Mesenchymal stem cell (in vitro differentiated cells and primary cell): ENCODE data around the gene FES.

ENCODE experiments used
- DNase-seq: peaks from one replicate; pipeline ENCODE4 v3.0.0-alpha.2; 2013
- H2AFZ ChIP-seq: one replicate; pipeline ENCODE4 v1.6.1; 2013; ENCODE audit warnings: low read depth, mild to moderate bottlenecking, control low read depth, inconsistent platforms, low read length, moderate library complexity
- H2AK5ac ChIP-seq: 2 replicates; pipeline ENCODE4 v1.6.1; 2013; ENCODE audit warnings: low read length, moderate library complexity, mild to moderate bottlenecking, inconsistent platforms; ENCODE audit not compliant: severe bottlenecking
- H2BK120ac ChIP-seq: one replicate; pipeline ENCODE4 v1.6.1; 2013; ENCODE audit warnings: low read depth, mild to moderate bottlenecking, inconsistent platforms, low read length, moderate library complexity
- H2BK12ac ChIP-seq, 2 experiments: one replicate each; pipeline ENCODE4 v1.6.1; 2013; ENCODE audit warnings: inconsistent platforms in 2 of 2, low read length in 2 of 2, mild to moderate bottlenecking in 2 of 2, moderate library complexity in 2 of 2, control low read depth in 1 of 2
- H2BK15ac ChIP-seq: one replicate; pipeline ENCODE4 v1.6.1; 2013; ENCODE audit warnings: mild to moderate bottlenecking, low read depth, inconsistent platforms; ENCODE audit not compliant: poor library complexity, severe bottlenecking
- H2BK5ac ChIP-seq: 2 replicates; pipeline ENCODE4 v1.6.1; 2013; ENCODE audit warnings: low read depth, mild to moderate bottlenecking, low read length, control low read depth, inconsistent platforms; ENCODE audit not compliant: poor library complexity, severe bottlenecking
- H3K14ac ChIP-seq, 2 experiments: one replicate each; pipeline ENCODE4 v1.6.1; 2013; ENCODE audit warnings: inconsistent platforms in 2 of 2, low read length in 2 of 2, control low read depth in 1 of 2, mild to moderate bottlenecking in 1 of 2, moderate library complexity in 1 of 2
- H3K18ac ChIP-seq, 2 experiments: one replicate each; pipeline ENCODE4 v1.6.1; 2013; ENCODE audit warnings: inconsistent platforms in 2 of 2, low read length in 2 of 2, control low read depth in 1 of 2, low read depth in 1 of 2, mild to moderate bottlenecking in 1 of 2
- H3K23ac ChIP-seq, 2 experiments: one replicate each; pipeline ENCODE4 v1.6.1; 2013; ENCODE audit warnings: inconsistent platforms in 2 of 2, low read length in 2 of 2, mild to moderate bottlenecking in 2 of 2, moderate library complexity in 2 of 2, control low read depth in 1 of 2
- H3K27ac ChIP-seq: 2 replicates; pipeline ENCODE4 v1.5.1; 2013; ENCODE audit warnings: mild to moderate bottlenecking, moderate library complexity, low read length, control low read depth, inconsistent platforms; ENCODE audit not compliant: poor library complexity, severe bottlenecking
- H3K27me3 ChIP-seq, 2 experiments: 2 replicates each; pipeline versions ENCODE4 v1.6.1 to v1.7.0; 2013; ENCODE audit warnings: low read length in 2 of 2, mild to moderate bottlenecking in 2 of 2, moderate library complexity in 2 of 2, control low read depth in 1 of 2, inconsistent platforms in 1 of 2; ENCODE audit not compliant: control insufficient read depth in 1 of 2, insufficient read depth in 1 of 2
- H3K36me3 ChIP-seq, 2 experiments: 2 replicates each; pipeline versions ENCODE4 v1.6.1 to v1.7.0; 2013; ENCODE audit warnings: low read length in 2 of 2, control low read depth in 1 of 2, inconsistent platforms in 1 of 2, low read depth in 1 of 2, mild to moderate bottlenecking in 1 of 2; ENCODE audit not compliant: insufficient read depth in 2 of 2, control insufficient read depth in 1 of 2
- H3K4ac ChIP-seq, 2 experiments: one replicate each; pipeline ENCODE4 v1.6.1; 2013; ENCODE audit warnings: inconsistent platforms in 2 of 2, low read length in 2 of 2, mild to moderate bottlenecking in 2 of 2, moderate library complexity in 2 of 2, control low read depth in 1 of 2, low read depth in 1 of 2
- H3K4me1 ChIP-seq: 2 replicates; pipeline ENCODE4 v1.6.1; 2013; ENCODE audit warnings: low read depth, low read length, control low read depth; ENCODE audit not compliant: control insufficient read depth, insufficient read depth
- H3K4me2 ChIP-seq: 2 replicates; pipeline ENCODE4 v1.6.1; 2013; ENCODE audit warnings: low read length, mild to moderate bottlenecking, inconsistent platforms; ENCODE audit not compliant: poor library complexity, severe bottlenecking
- H3K4me3 ChIP-seq, 2 experiments: 2 replicates each; pipeline versions ENCODE4 v1.5.1 to v1.7.0; 2013; ENCODE audit warnings: low read length in 2 of 2, mild to moderate bottlenecking in 2 of 2, control low read depth in 1 of 2, low read depth in 1 of 2; ENCODE audit not compliant: insufficient read depth in 1 of 2
- H3K79me1 ChIP-seq: replicated peaks from 2 replicates; pipeline ENCODE4 v1.6.1; 2013; ENCODE audit warnings: mild to moderate bottlenecking, control low read depth, low read length, inconsistent platforms; ENCODE audit not compliant: poor library complexity, severe bottlenecking
- H3K9ac ChIP-seq: 2 replicates; pipeline ENCODE4 v1.7.0; 2013; ENCODE audit warnings: mild to moderate bottlenecking, low read length, moderate library complexity
- H3K9me3 ChIP-seq: 2 replicates; pipeline ENCODE4 v1.7.0; 2013; ENCODE audit warnings: mild to moderate bottlenecking, low read length; ENCODE audit not compliant: control insufficient read depth
- H4K8ac ChIP-seq: one replicate; pipeline ENCODE4 v1.6.1; 2013; ENCODE audit warnings: inconsistent platforms, mild to moderate bottlenecking, low read length, moderate library complexity
- H4K91ac ChIP-seq: one replicate; pipeline ENCODE4 v1.6.1; 2013; ENCODE audit warnings: mild to moderate bottlenecking, low read length, inconsistent platforms
- WGBS: methylation state at CpG from one replicate; pipeline ENCODE4 v1.1.7; 2013; ENCODE audit warnings: mixed read lengths; 5-methylcytosine and 5-hydroxymethylcytosine counted together

FES gene

GRCh38 chr15:90905306-90906180 lies 21.2 kb downstream of the FES start:
- no peak overlapping the region for H2AK5ac ChIP-seq
- no peak overlapping the region for H2BK120ac ChIP-seq
- no peak overlapping the region for H3K4ac ChIP-seq
- H4K91ac ChIP-seq = no peak overlapping the region
- H3K27me3 ChIP-seq = no peaks in the 10 kb centered on the region
- peaks cover 7% of the 10 kb centered on the region for H3K79me1 ChIP-seq
- H3K18ac ChIP-seq = no peak overlapping the region
- no peak overlapping the region for H3K14ac ChIP-seq
- H4K8ac ChIP-seq = no peak overlapping the region
- no peak overlapping the region for H2AFZ ChIP-seq
- no peak overlapping the region for H2BK15ac ChIP-seq
- H2BK12ac ChIP-seq = no peak overlapping the region
- no peak overlapping the region for H2BK5ac ChIP-seq
- WGBS = 98% methylated on average over 28 of the region's 28 CpGs
- H3K23ac ChIP-seq = no peak overlapping the region
- peaks cover 38 to 46% of the 10 kb centered on the region in 2 experiments for H3K36me3 ChIP-seq
- peaks cover 9% of the 10 kb centered on the region for H3K4me1 ChIP-seq
- no peak overlapping the region for H3K4me3 ChIP-seq
- no peak for DNase-seq
- no peak overlapping the region for H3K4me2 ChIP-seq
- no peak overlapping the region for H3K27ac ChIP-seq
- no peak overlapping the region for H3K9ac ChIP-seq
- H3K9me3 ChIP-seq = no peaks in the 10 kb centered on the region

GRCh38 chr15:90906181-90906849 lies 22.0 kb downstream of the FES start:
- Histone ChIP-seq H3K18ac (no peak overlapping the region), H2AK5ac (no peak overlapping the region), H3K4me1 (peaks cover 9% of the 10 kb centered on the region), H3K9me3 (no peaks in the 10 kb centered on the region), H2BK15ac (no peak overlapping the region), H3K23ac (no peak overlapping the region), H3K79me1 (peaks cover 7% of the 10 kb centered on the region), H2AFZ (no peak overlapping the region), H3K14ac (no peak overlapping the region), H3K4me2 (no peak overlapping the region), H3K4me3 (no peak overlapping the region), H3K27me3 (no peaks in the 10 kb centered on the region), H2BK5ac (no peak overlapping the region), H3K4ac (no peak overlapping the region), H3K36me3 (peaks cover 46 to 54% of the 10 kb centered on the region in 2 experiments), H4K91ac (no peak overlapping the region), H3K27ac (no peak overlapping the region), H2BK12ac (no peak overlapping the region), H2BK120ac (no peak overlapping the region), H4K8ac (no peak overlapping the region), H3K9ac (no peak overlapping the region)
- DNase-seq = no peak
- 97% methylated on average over 11 of the region's 11 CpGs for WGBS

DNA sequence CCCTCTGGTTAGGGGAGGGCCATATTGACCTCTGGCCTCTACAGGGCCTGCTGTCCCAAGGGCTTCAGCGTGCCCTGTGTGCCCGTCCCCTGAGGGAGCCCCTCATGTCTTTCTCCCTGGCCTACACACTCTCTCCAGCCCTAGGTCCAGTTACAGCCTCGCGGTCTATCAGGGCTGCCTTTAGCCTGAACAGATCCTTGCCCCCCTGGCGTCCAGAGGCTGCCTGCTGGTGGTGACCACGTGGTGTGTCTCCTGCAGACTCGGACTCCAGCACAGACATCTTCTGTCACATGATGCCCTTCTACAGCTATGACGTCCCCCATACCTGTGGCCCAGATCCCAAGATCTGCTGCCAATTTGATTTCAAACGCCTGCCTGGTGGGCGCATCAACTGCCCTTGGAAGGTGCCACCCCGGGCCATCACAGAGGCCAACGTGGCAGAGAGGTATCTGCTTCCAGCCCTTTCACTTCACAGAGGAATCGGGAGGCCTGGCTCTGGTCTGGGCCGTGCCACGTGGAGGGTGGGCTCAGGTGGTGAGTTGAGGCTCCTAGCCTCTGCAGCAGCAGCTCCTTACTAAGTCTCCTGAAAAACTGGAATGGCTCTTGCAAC lies 22.9 kb downstream of the FES start:
- Histone ChIP-seq H2AK5ac (no peak overlapping the region), H3K4ac (no peak overlapping the region), H3K36me3 (peaks cover 54 to 61% of the 10 kb centered on the region in 2 experiments), H3K27ac (no peak overlapping the region), H3K4me2 (no peak overlapping the region), H2BK120ac (no peak overlapping the region), H3K4me3 (no peak overlapping the region), H2BK12ac (no peak overlapping the region), H3K9ac (peak overlapping the region; percentile 45), H2AFZ (no peak overlapping the region), H3K9me3 (no peaks in the 10 kb centered on the region), H3K14ac (no peak overlapping the region), H3K23ac (no peak overlapping the region), H3K79me1 (peaks cover 7% of the 10 kb centered on the region), H2BK15ac (no peak overlapping the region), H3K4me1 (peaks cover 8% of the 10 kb centered on the region), H4K91ac (no peak overlapping the region), H4K8ac (no peak overlapping the region), H2BK5ac (no peak overlapping the region), H3K27me3 (no peaks in the 10 kb centered on the region), H3K18ac (no peak overlapping the region)
- no peak for DNase-seq
- 84% methylated on average over 15 of the region's 15 CpGs for WGBS
